H54 (cell line): ENCODE data around the gene ALCAM.

Experiments
- DNase-seq: peaks from one replicate; pipeline ENCODE4 v3.0.0; 2011; ENCODE audit warnings: low spot score, mixed read lengths; ENCODE audit not compliant: insufficient read length
- FAIRE-seq: peaks from 3 replicates; lab custom pipeline; 2011; peaks lifted over from hg19 to GRCh38; lab: Jason Lieb, UNC
- POLR2A ChIP-seq: IDR thresholded peaks from 2 replicates; pipeline ENCODE4 v1.6.1; 2011; ENCODE audit warnings: low read depth, mild to moderate bottlenecking, low read length

The ALCAM gene

GRCh38 chr3:105614288-105615030 is 247.8 kb downstream of the ALCAM start:
- no peak for TF ChIP-seq POLR2A
- FAIRE-seq (no peak), DNase-seq (no peak)

- FAIRE-seq = no peak
- TF ChIP-seq POLR2A = no peak
- DNase-seq = no peak
Measured at GRCh38 chr3:105615814-105616213, 249.1 kb downstream of the ALCAM start.

DNA sequence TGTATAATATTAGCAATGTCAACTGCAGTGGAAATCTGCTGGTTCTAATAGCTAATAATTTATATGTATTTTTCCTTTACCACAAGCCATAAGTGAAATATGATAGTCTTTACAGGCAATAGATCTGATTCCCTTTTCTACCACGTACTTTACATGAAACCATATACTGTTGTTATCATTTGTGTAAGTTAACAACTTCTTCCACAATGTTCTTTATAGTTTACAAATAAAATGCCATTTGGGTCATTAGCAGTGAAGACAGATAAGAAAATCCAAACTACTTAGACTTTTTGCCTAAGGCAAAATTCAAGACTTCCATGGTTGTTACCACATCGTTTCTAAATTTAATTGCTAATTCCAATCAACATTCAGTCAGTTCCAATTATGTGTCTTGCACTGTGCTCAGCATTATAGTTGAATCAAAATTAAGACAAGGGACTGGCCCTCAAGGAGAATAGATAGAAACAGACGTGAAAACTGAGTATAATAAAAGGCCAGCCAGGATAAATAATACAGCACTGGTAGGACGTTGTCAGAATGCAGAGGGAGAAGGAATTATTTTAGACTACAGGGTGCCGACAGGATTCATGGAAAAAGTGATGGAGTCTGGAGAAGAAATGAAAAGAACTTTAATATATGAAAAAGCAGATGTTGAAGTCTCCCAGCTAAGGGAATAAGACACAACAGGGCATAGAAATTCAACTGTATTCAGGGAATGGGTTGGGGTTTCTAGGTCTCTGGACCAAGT is 249.8 kb downstream of the ALCAM start:
- FAIRE-seq = no peak
- no peak for DNase-seq
- TF ChIP-seq POLR2A = no peak

DNA sequence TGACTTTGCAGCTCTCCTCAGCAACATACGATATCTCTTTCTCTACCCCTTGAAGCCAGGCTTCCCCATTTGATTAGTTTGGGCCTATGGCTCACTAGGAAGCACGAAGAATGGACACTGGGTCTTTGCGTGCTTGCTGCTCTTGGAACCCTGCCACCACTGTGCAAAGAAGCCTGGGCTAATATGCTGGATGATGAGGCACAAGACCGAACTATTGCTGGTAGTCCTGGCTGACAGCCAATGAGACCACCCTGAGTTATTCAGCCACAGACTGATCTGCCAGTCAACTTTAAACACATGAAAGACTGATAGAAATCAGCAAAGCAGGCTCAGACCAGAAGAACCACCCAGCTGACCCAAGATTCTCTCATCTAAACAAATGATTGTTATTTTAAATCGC is 251.8 kb downstream of the ALCAM start:
- no peak for FAIRE-seq
- TF ChIP-seq POLR2A = no peak

DNA sequence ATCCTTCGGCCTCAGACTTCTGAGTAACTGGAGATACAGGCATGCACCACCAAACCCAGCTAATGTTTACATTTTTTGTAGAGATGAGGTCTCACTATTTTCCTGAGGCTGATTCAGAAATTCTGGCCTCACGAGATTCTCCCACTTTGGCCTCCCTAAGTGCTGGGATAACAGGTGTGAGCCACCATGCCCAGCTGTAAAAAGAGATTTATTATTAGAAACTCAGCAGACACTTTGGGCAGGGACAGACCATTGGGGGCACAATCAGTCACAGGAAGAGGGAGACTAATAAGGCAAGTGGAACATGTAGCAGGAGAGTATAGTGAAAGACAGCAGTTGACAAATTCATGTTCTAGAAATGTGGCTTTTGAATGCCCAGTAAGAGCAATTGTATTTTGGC is 252.9 kb downstream of the ALCAM start:
- TF ChIP-seq POLR2A = no peak
- DNase-seq = no peak
- no peak for FAIRE-seq

More for the DNA sequence above, 251.8 kb downstream of the ALCAM start:
- DNase-seq = no peak

- FAIRE-seq (no peak), DNase-seq (no peak)
- TF ChIP-seq POLR2A = no peak
Measured at GRCh38 chr3:105620236-105620635, 253.5 kb downstream of the ALCAM start.

DNA sequence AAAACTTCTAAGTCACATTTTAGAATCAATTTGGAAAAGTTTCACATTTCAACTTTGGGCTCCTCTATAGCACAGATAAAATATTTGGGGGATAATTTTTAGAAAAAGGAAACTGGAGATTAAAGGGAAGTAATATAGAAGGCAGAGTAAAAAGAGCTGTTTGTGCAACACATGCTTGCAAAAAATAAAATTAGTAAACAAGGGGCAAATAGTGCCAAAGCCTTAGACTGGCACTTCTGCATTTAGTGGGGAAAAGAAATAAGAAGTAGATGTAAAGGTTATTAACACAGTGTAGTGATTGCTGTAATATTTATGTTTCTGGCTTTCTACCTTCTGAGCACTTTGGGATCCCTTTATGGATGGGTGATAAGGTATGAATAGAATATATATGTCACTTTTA is 255.5 kb downstream of the ALCAM start:
- FAIRE-seq = no peak
- TF ChIP-seq POLR2A = no peak
- DNase-seq = no peak
